IPS-18a (cell line): ENCODE measurements around the gene SCARF2.

Source experiments
- H3K27ac ChIP-seq: one replicate; pipeline ENCODE4 v1.5.1; 2013; ENCODE audit warnings: low read length
- H3K27me3 ChIP-seq: one replicate; pipeline ENCODE4 v1.6.1; 2013; ENCODE audit warnings: mild to moderate bottlenecking, low read length; ENCODE audit not compliant: control insufficient read depth, insufficient read depth
- H3K36me3 ChIP-seq: one replicate; pipeline ENCODE4 v1.6.1; 2013; ENCODE audit warnings: low read depth, low read length; ENCODE audit not compliant: control insufficient read depth
- H3K4me1 ChIP-seq: one replicate; pipeline ENCODE4 v1.6.1; 2013; ENCODE audit warnings: low read depth, low read length; ENCODE audit not compliant: control insufficient read depth
- H3K4me3 ChIP-seq: one replicate; pipeline ENCODE4 v1.5.1; 2013; ENCODE audit warnings: low read length
- H3K9ac ChIP-seq: one replicate; pipeline ENCODE4 v1.6.1; 2013; ENCODE audit warnings: mild to moderate bottlenecking, low read length, moderate library complexity
- H3K9me3 ChIP-seq: one replicate; pipeline ENCODE4 v1.6.1; 2013; ENCODE audit warnings: low read depth, low read length; ENCODE audit not compliant: control insufficient read depth

Gene SCARF2

GRCh38 chr22:20446383-20446970 lies 8.9 kb upstream of the SCARF2 start:
- H3K36me3 ChIP-seq: no peaks in the 10 kb centered on the region
- no peaks in the 10 kb centered on the region for H3K9me3 ChIP-seq
- no peak overlapping the region for H3K27ac ChIP-seq
- no peaks in the 10 kb centered on the region for H3K4me1 ChIP-seq
- H3K27me3 ChIP-seq: no peaks in the 10 kb centered on the region
- H3K4me3 ChIP-seq: no peak overlapping the region
- no peak overlapping the region for H3K9ac ChIP-seq

- no peaks in the 10 kb centered on the region for H3K4me1 ChIP-seq
- no peaks in the 10 kb centered on the region for H3K36me3 ChIP-seq
- no peak overlapping the region for H3K27ac ChIP-seq
- no peak overlapping the region for H3K4me3 ChIP-seq
- no peak overlapping the region for H3K9ac ChIP-seq
- H3K9me3 ChIP-seq: no peaks in the 10 kb centered on the region
- peaks cover 7% of the 10 kb centered on the region for H3K27me3 ChIP-seq
These were observed 6.7 kb upstream of the SCARF2 start for GRCh38 chr22:20444325-20444724.

- Histone ChIP-seq H3K9ac (no peak overlapping the region), H3K9me3 (no peaks in the 10 kb centered on the region), H3K4me1 (no peaks in the 10 kb centered on the region), H3K4me3 (no peak overlapping the region), H3K27ac (no peak overlapping the region), H3K36me3 (no peaks in the 10 kb centered on the region), H3K27me3 (peaks cover 22% of the 10 kb centered on the region)
These were observed 5.1 kb upstream of the SCARF2 start for GRCh38 chr22:20442485-20443284.

- Histone ChIP-seq H3K36me3 (no peaks in the 10 kb centered on the region), H3K27me3 (peaks cover 29% of the 10 kb centered on the region), H3K27ac (no peak overlapping the region), H3K4me3 (no peak overlapping the region), H3K4me1 (no peaks in the 10 kb centered on the region), H3K9ac (no peak overlapping the region), H3K9me3 (no peaks in the 10 kb centered on the region)
These were observed 4.2 kb upstream of the SCARF2 start for GRCh38 chr22:20441631-20442484.

- no peak overlapping the region for H3K9ac ChIP-seq
- no peak overlapping the region for H3K27ac ChIP-seq
- H3K36me3 ChIP-seq: no peaks in the 10 kb centered on the region
- H3K9me3 ChIP-seq: no peaks in the 10 kb centered on the region
- no peak overlapping the region for H3K4me3 ChIP-seq
- H3K4me1 ChIP-seq: no peaks in the 10 kb centered on the region
- H3K27me3 ChIP-seq: peaks cover 38% of the 10 kb centered on the region
These were observed 3.3 kb upstream of the SCARF2 start for GRCh38 chr22:20440637-20441591.

GRCh38 chr22:20439928-20440575 lies 2.4 kb upstream of the SCARF2 start:
- Histone ChIP-seq H3K27me3 (peaks cover 47% of the 10 kb centered on the region), H3K9me3 (no peaks in the 10 kb centered on the region), H3K9ac (no peak overlapping the region), H3K27ac (no peak overlapping the region), H3K4me1 (no peaks in the 10 kb centered on the region), H3K4me3 (no peak overlapping the region), H3K36me3 (no peaks in the 10 kb centered on the region)

- no peaks in the 10 kb centered on the region for H3K9me3 ChIP-seq
- H3K36me3 ChIP-seq: no peaks in the 10 kb centered on the region
- no peak overlapping the region for H3K27ac ChIP-seq
- no peak overlapping the region for H3K4me3 ChIP-seq
- no peak overlapping the region for H3K9ac ChIP-seq
- no peaks in the 10 kb centered on the region for H3K4me1 ChIP-seq
- peaks cover 52% of the 10 kb centered on the region for H3K27me3 ChIP-seq
These were observed 1.9 kb upstream of the SCARF2 start for GRCh38 chr22:20439556-20439927.

GRCh38 chr22:20438678-20439492 lies 1.3 kb upstream of the SCARF2 start:
- no peak overlapping the region for H3K9ac ChIP-seq
- H3K9me3 ChIP-seq: no peaks in the 10 kb centered on the region
- H3K36me3 ChIP-seq: no peaks in the 10 kb centered on the region
- H3K27ac ChIP-seq: no peak overlapping the region
- peaks cover 58% of the 10 kb centered on the region for H3K27me3 ChIP-seq
- H3K4me3 ChIP-seq: no peak overlapping the region
- H3K4me1 ChIP-seq: no peaks in the 10 kb centered on the region

- H3K4me3 ChIP-seq: peak overlapping the region; percentile 59
- H3K27ac ChIP-seq: no peak overlapping the region
- H3K27me3 ChIP-seq: peaks cover 64% of the 10 kb centered on the region
- H3K9ac ChIP-seq: no peak overlapping the region
- H3K9me3 ChIP-seq: no peaks in the 10 kb centered on the region
- no peaks in the 10 kb centered on the region for H3K4me1 ChIP-seq
- H3K36me3 ChIP-seq: no peaks in the 10 kb centered on the region
These were observed 727 bp upstream of the SCARF2 start for GRCh38 chr22:20438427-20438677.
